Heart left ventricle (tissue), 13 donors: Measurements from ENCODE around the gene ADORA3.

ENCODE experiments used
- CTCF ChIP-seq, 12 donors: fragments of 200-600 bp; sonication (generic) in 4 of 12; IDR thresholded peaks; one replicate each; pipeline versions ENCODE4 v1.5.0 to v1.8.0; 2018 to 2022; ENCODE audit warnings: antibody characterized with exemption in 12 of 12, mild to moderate bottlenecking in 5 of 12
- POLR2A ChIP-seq, 2 donors: fragments of 450-650 bp; IDR thresholded peaks; one replicate each; pipeline ENCODE4 v1.6.1; 2017; ENCODE audit warnings: antibody characterized with exemption in 2 of 2, mild to moderate bottlenecking in 2 of 2, moderate library complexity in 2 of 2
- donor health status: ischemic (EF 13 %, LVEDD 7.1; RV severe dilation, severe dysfunction).
- donor health status: DM: no; HTN: yes; CAD: no.
- donor health status: DM: no; HTN: no; CAD: no.
- donor health status: ischemic (EF 25% LVEDD 6.9; RV normal size, moderate dysfunction).
- donor health status: ischemic (EF 25% LVEDD 5.7; RV mildly dilated, moderate dysfunction).
- donor health status: ischemic (EF 35%, LVEDD 5.7; RV mildly dilated, moderate dysfunction).
- donor health status: nonischemic (EF 11% LVEDD 7.7; RV severe dilation, severe dysfunction).
- donor health status: DM: yes; HTN: yes; CAD: no.
- donor health status: PGD.
- donor health status: ischemic (EF 29% LVEDD 5.4; RV normal size, mild dysfunction).
- donor health status: nonischemic (EF 23%, LVEDD 6.1; RV moderate dilation, normal function).

GRCh38 chr1:111463029-111463683, 40.3 kb downstream of the ADORA3 start:
- TF ChIP-seq CTCF (IDR thresholded peaks at IDR 0.05) (no peak), POLR2A (IDR thresholded peaks at IDR 0.05) (no peak)
